Suppressor macrophage (primary cell): Measurements from ENCODE around the gene DCAF11.
"Not testable (repeated sequence)": the region's sequence is repeated elsewhere in the genome, so short reads cannot be mapped to it uniquely, and the experiment has no call there.

Experiments
- DNase-seq, 4 experiments: peaks; one replicate each; pipeline ENCODE4 v3.0.0-alpha.2; 2020 to 2022

Gene DCAF11

DNA sequence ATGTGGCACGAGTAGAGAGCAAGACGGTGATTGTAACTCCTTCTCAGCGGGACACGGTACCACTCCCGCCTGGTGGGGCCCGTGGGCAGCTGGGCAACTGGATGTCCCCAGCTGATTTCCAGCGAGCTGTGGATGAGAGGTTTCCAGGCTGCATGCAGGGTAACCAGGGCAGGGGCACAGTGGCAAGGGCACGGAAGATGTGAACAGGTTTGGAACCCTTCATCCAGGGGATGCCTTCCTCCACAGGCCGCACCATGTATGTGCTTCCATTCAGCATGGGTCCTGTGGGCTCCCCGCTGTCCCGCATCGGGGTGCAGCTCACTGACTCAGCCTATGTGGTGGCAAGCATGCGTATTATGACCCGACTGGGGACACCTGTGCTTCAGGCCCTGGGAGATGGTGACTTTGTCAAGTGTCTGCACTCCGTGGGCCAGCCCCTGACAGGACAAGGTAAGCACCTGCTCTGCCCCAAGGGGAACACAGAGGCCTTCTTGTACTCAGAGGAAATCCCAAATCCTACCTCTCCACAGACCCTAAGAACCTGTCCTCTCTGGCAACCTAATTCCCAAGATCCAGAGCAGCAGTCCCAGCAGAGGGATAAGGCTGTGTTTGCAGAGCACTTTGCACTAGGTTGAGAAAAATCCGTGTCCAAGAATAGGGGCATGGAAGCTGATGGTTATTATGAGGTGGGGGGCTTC is 16.2 kb upstream of the DCAF11 start:
- no peak for DNase-seq

DNA sequence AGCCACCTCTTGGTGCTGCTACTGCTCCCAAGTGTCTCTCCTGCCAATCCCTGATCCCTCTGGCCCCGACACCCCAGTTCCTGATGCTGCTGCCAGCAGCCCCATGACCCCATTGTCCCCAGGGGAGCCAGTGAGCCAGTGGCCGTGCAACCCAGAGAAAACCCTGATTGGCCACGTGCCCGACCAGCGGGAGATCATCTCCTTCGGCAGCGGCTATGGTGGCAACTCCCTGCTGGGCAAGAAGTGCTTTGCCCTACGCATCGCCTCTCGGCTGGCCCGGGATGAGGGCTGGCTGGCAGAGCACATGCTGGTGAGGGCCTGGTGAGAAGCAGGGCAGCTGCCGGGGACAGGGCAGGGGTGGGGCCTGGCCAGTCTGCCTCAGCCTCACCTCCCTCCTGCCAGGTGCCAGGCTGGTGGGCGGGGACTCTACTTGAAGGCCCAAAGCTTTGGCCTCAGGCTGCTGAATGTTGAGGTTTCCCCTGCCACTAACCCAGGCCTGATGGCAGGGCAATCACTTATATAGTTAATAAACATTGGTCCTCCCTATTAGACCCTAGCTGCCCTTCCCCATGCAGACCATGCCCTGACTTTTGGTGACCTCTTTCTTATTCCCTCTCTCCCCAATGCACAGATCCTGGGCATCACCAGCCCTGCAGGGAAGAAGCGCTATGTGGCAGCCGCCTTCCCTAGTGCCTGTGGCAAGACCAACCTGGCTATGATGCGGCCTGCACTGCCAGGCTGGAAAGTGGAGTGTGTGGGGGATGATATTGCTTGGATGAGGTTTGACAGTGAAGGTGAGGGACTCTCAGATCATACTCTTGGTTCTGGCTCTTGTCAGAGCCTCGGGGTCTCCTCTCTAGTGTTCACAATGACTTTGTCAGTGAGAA is 15.4 kb upstream of the DCAF11 start:
- no peak for DNase-seq

DNA sequence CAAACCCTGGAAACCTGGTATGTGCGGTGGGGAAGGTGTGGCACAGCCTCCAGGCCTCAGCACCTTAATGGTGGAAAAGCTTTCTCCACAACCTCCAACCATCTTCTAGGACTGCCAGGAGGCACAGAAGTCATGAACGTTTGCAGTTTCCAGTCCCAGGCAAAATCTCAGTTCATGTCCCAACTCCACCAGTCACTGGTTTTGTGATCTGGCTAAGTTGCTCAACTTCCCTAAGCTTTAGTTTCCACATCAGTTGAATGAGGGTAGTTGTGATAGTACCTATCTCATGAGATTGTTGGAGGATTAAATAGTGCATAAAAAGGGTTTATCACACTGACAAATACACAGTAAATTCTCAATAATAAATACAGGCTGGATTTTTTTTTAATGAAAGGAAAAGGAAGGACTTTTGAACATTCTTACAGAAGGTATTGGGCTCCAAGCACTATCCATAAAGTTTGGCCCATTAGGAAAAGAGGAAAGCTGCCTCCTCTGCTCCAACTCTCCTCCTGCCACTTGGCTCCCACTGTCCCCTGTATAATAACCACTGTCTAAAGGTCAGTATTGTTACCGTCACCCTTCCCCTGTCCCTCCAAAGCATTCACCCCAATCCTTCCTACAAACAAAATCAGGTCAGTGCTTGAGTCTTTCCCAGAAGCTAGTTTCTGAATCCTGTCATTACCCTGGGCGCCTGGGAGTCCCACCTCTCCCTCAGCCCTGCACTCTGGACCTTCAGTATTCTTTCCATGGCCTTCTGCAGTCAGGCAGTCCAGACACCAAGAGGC is 14.2 kb upstream of the DCAF11 start:
- DNase-seq, result peak; percentile 18 to 62 (median 46)

DNA sequence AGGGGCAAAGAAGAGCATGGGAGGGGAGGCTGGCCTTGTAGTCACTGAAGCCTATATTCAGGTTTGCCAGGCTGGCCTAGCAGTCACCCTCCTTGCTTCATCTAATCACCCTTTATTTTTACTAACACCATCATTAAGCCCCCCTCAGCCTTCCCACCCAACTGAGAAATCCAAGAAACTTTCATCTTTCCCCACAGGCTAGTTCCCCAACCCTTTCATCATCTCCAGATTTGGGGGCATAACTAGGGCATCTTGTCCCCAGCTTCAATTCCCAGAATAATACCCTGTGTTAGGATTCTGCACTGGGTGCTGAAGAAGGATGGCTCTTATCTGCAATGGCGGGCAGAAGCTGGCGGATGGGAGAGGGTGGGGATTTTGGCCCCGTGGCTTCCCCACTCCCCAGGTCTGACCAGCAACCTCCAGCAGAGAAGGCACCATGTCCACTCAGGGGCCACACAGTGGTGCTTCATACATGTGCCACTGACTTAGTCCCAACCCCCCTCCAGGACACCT is 13.5 kb upstream of the DCAF11 start:
- no peak for DNase-seq

DNA sequence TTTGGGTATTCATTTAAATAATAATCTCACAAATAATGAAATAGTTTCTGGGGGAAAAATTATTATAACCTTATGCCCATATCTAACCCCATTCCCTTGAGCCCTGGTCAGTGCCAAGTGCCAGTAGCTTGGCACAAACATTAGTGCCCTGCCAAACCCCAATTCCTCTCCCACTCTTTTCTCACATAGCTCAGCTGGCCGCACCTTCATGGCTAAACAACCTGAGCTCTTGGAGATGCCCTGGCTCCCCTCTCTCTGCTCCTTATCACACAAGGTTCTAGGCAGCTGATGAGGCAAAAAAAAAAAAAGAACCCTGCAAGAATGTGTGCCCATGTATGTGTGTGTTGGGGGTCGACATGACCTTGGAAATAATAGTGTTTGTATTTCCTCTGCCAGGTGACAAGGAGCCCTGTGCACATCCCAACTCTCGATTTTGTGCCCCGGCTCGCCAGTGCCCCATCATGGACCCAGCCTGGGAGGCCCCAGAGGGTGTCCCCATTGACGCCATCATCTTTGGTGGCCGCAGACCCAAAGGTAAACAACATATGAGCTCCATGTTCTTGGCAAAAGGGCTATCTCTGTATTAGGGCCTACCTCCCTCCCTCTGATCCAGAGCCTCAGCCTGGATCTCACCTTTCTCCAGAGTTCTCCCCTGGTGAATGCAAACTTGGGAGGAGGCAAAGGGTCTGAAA is 12.1 kb upstream of the DCAF11 start:
- DNase-seq, result no peak

DNA sequence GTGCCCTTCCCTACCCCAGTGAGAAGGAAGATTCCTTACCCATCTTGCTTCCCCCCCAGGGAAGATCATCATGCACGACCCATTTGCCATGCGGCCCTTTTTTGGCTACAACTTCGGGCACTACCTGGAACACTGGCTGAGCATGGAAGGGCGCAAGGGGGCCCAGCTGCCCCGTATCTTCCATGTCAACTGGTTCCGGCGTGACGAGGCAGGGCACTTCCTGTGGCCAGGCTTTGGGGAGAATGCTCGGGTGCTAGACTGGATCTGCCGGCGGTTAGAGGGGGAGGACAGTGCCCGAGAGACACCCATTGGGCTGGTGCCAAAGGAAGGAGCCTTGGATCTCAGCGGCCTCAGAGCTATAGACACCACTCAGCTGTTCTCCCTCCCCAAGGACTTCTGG is 11.1 kb upstream of the DCAF11 start:
- DNase-seq, result no peak

DNA sequence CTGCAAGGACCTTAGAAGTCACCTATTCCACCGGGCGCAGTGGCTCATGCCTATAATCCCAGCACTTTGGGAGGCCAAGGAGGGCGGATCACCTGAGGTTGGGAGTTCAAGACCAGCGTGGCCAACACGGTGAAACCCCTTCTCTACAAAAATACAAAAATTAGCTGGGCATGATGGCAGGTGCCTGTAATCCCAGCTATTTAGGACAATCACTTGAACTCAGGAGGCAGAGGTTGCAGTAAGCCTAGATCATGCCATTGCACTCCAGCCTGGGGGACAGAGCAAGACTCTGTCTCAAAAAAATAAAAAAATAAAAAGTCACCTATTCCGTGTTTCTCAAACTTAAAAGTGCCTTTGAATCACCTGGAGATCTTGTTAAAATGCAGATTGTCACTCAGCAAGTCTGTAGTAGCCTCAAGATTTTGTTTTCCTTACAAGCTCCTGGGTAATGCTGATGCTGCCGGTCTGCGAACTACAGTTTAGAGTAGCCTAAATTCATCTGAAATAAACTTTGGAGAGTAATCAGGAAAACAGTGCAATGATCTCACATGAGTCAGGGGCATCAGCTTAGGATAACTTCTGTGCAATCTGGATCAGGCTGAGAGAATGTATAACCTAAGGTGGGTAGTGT is 8.9 kb upstream of the DCAF11 start:
- DNase-seq, result not testable (repeated sequence)

DNA sequence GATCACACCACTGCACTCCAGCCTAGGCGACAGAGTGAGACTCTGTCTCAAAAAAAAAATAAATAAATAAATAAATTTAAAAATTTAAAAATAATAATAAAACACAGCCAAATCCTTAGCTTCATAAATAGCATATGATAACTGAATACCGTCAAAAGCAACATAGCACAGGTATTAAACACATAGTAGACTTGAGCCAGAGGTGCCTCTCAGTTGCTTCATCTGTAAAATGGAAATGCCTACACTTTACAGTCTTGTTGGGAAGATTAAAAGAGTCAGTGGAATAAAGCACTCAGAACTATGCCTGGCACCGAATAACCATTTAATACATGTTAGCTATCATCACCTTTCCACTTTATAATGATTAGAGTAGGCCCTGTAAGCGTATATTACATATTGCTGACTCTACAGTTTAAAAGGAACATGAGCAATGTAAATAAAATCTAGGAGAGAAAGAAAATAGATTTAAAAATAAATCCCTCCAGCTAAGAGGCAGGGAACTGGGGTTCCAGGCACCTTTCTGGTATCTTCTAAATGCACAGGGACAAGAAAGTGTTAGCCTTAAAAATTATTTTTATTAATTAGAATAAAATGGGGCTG is 7.8 kb upstream of the DCAF11 start:
- DNase-seq, result no peak

DNA sequence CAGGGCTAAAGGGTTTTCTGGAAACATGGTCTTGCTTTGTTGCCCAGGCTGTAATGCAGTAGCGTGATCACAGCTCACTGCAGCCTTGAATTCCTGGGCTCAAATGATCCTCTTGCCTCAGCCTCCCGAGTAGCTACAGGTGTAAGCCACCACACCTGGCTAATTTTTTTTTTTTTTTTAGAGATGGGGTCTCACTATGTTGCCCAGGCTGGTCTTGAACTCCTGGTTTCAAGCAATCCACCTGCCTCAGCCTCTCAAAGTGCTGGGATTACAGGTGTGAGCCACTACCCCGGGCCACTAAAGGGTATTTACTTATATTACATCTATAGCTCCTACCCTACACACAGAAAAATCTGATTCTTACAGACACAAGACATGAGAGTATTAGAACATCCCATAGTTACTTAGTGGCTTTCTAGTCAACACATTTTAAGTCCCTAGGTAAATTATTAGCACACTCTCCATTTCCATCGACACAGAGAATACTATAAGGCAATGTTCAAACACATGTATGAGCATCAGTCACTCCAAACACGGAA is 6.2 kb upstream of the DCAF11 start:
- no peak for DNase-seq

DNA sequence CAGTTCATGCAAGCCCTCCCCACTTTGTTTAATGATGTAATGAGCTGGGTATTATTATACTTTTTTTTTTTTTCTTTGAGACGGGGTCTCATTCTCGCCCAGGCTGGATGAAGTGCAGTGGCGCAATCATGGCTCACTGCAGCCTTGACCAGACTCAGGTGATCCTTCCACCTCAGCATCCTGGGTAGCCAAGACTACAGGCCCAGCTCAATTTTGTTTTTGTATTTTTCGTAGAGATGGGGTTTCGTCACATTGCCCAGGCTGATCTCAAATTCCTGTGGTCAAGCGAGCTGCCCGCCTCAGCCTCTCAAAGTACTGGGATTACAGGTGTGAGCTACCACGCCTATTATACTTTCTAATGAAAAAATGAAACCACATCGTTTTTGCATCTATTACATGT is 4.5 kb upstream of the DCAF11 start:
- DNase-seq, result no peak

DNA sequence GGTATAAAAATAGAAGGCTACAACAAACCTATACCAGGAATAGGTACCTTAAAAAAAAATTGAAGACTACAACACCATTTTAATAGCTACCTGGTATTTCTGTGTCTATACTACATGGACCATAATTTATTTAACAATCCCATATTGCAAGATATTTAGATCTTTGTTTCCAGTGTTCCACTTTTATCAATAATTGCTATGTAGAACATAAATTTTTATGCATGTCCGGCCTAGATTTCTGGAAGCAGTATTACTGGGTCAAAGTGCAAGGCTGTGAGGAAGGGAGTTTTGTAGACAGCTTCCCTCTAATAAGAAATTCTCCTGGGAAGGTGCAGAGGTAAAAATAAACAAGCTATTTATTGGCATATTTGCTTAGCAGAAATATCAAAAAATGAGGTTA is 4.1 kb upstream of the DCAF11 start:
- no peak for DNase-seq

DNA sequence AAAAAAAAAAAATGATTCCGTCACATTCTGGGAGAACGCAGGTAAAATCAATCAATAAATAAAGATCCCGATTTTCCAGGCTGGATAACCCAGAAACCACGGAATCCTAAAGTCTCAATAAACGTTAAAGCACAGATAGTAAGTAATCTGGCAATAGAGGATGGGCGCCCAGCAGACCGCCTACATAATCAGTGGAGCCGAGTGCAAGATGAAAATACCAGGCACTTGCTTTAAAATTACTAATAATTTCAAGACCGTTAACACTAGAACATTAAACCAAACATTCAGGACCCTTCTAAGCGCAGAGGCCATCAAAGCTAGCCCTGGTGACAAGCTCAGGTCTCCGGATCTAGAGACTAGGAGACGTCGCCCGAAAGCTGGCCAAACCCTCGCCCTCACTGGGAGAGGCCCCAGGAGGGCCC is 1.2 kb upstream of the DCAF11 start:
- no peak for DNase-seq

DNA sequence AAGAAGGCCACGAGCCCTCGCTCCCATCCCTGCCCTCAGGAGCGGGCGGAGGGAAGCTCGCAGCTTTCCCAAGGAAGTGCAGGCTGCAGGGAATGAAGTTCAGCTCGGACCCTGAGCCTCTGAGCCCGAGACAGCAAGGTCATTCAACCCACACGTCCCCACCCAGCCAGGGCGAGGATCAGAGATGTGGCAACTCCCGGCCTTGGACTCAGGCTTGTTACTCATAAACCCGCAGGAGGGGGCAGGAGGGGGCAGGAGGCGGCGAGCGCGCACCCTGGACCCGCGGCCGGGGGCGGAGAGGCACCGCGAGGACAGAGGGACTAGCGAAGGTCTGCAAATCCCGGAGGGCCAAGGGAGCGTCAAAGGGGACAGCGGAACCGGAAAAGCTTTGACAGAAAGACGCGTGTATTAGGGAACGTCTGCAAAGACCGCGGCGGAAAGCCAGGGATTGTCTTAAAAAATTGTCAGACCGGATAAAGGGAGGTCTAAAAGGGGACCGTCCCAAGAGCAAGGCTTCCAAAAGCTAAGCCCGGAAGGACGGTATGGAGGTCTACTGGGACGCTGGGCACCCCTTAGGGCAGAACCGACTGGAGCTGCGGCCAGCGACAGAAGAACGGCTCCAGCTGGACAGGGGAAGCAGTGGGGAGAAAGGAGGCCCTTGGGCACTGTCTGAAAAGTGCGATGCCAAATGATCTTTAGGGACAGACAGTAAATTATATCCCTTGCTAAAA is 611 bp upstream of the DCAF11 start:
- DNase-seq, result peak; percentile 95 to 98 (median 96)

DNA sequence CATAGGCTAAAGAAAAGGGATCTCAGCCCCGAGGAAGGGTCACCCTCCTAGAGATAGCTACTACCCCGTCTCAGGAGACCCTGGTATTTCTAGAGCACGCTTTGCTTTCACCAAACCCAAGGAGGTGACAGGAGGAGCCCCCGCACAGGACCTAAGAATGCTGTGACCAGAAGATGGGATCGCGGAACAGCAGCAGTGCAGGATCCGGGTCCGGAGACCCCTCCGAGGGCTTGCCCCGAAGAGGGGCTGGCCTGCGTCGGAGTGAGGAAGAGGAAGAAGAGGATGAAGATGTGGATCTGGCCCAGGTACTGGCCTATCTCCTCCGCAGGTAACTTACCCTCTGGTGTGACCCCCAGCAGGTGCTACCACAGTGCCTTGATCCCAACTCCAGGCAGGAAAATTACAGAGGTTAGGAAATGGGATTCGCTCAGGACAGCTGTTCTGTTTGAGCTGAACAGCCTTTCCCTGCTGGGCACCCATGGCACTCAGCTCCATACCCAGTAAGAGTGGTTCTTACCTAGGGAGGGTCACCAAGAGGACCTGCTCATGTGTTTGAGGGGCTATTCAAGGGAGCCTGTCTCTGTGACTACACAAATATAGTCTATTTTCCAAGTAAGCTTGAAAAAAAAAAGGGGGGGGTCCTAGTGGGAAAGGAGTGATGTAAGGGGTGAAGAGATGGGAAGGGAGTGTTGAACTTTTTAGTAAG is 998 bp downstream of the DCAF11 start:
- no peak for DNase-seq

DNA sequence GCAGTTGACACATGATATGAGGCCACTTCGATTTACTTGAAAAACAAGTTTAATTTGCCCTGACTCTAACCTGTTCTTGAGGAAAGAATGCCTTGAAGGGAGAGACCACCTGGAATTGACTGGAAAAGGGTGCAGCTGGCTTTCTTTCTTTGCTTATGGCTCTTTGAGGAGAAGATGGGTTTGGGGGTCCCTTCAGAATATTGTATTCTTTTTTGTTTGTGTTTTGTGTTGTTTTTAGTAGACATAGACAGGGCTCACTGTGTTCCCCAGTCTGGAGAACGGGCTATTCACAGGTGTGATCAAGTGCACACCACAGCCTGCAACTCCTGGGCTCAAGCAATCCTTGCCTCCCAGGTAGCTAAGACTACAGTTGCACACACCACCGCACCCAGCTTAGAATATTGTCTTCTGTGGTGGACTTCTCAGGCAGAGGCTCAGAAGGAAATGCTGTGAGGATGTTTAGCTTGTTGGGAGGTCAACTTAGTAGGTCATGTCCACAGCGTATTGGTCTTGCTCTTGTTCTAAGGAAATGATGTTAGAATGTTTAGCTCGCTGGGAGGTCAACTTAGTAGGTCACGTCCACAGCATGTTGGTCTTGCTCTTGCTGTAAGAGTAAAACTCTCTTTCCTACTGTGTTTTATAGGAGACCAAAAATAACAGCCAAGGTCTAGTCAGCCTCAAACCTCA is 1.7 kb downstream of the DCAF11 start:
- no peak for DNase-seq

DNA sequence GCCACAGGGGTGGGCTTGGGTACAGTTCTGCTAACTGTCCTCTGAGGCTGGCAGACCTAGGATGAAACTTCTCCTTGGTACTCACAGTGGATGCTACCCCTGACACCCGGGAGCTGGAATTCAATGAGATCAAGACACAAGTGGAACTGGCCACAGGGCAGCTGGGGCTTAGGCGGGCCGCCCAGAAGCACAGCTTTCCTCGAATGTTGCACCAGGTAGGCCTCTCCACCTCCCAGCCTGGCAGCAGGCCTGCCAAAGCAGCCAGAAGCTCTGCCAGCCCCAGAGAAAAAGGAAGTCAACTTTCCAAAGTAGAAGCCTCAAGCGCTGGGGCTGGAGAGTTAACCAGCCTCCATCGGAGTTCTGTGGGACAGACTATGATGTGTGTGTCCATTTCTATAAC is 2.6 kb downstream of the DCAF11 start:
- DNase-seq, result no peak

DNA sequence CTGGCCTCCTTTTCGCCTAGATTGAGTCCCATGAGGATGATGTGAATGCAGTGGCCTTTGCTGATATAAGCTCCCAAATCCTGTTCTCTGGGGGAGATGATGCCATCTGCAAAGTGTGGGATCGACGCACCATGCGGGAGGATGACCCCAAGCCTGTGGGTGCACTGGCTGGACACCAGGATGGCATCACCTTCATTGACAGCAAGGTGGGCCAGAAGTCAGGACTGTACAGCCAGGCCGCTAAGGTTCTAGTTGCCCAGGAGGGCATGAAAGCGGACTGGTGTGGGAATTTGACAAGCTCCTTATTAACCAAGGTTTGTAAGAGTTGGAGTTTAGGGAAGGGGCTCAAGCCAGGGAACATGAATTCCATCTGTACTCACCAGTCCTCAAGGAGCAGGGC is 5.1 kb downstream of the DCAF11 start:
- DNase-seq, result no peak

DNA sequence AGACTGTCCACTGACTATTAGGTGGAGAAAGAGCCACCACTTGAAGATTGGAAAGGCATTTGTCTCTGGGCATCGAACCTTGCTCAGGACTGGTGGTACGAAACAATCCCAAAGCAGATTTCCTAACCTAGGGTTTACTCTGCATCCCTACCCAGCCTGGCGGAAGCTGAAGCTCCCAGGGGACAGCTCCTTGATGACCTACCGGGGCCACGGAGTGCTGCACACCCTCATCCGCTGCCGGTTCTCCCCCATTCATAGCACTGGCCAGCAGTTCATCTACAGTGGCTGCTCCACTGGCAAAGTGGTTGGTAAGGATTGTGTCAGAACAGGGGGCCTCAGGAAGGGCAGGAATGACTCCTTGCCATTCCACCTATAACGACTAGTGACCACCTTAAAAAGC is 6.6 kb downstream of the DCAF11 start:
- DNase-seq, result no peak

DNA sequence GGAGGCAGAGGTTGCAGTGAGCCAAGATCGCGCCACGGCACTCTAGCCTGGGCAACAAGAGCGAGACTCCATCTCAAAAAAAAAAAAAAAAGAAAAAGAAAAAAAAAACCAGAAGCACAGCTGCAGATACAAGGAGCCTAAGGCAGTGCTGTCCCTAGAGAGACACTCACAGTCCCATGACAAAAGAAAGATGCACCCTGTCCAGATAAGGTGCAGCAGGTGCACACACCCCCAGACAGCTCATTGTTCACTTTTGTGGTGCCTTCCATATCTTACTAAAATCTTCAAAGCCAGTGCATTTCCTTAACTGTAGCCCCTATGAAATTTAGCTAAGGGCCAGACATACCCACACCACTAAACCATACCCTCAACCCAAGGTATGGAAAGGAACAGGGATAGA is 7.8 kb downstream of the DCAF11 start:
- no peak for DNase-seq
